ENCODE data around the gene ATP8A2. TPM values are rescaled to one million over a fixed set of nuclear protein-coding genes. Genes with fewer than 3 reads are reported as not detected.

The ATP8A2 gene
- total and polyA plus RNA-seq, 9 donors, result 0.23 to 0.95 (median 0.35) TPM

- peaks cover 3% of the 10 kb centered on the region for H3K4me1 ChIP-seq (ENCODE audit: insufficient read depth)
- TF ChIP-seq EP300 (IDR thresholded peaks at IDR 0.05) (no peak), CTCF (IDR thresholded peaks at IDR 0.05) (no peak), POLR2A (IDR thresholded peaks at IDR 0.05) (no peak)
- DNase-seq, result no peak
- H3K27ac ChIP-seq, result no peak overlapping the region
- WGBS, 3 donors, result 26 to 39% (median 34%) methylated on average over 2 of the region's 2 CpGs
- H3K36me3 ChIP-seq, result no peaks in the 10 kb centered on the region
- no peaks in the 10 kb centered on the region for H3K9me3 ChIP-seq
- intact Hi-C loops (cut with DNase I), result no loop called here
- H3K4me3 ChIP-seq, result no peak overlapping the region
- H3K27me3 ChIP-seq, result no peaks in the 10 kb centered on the region
These were observed 556.2 kb downstream of the ATP8A2 start for GRCh38 chr13:25927932-25928331.

- no peaks in the 10 kb centered on the region for H3K27me3 ChIP-seq
- no peaks in the 10 kb centered on the region for H3K36me3 ChIP-seq
- H3K4me1 ChIP-seq (ENCODE audit: insufficient read depth), result peaks cover 3% of the 10 kb centered on the region
- TF ChIP-seq CTCF (IDR thresholded peaks at IDR 0.05) (no peak), POLR2A (IDR thresholded peaks at IDR 0.05) (no peak), EP300 (IDR thresholded peaks at IDR 0.05) (no peak)
- no peak overlapping the region for H3K4me3 ChIP-seq
- H3K9me3 ChIP-seq, result no peaks in the 10 kb centered on the region
- no peak for DNase-seq
- intact Hi-C loops (cut with DNase I), result no loop called here
- WGBS, 3 donors, result 61 to 84% (median 76%) methylated on average over 12 of the region's 12 CpGs
- no peak overlapping the region for H3K27ac ChIP-seq
These were observed 557.2 kb downstream of the ATP8A2 start for GRCh38 chr13:25928941-25929505.

GRCh38 chr13:25929816-25930215 is 558.0 kb downstream of the ATP8A2 start:
- Histone ChIP-seq H3K36me3 (no peaks in the 10 kb centered on the region), H3K4me3 (no peak overlapping the region), H3K4me1 (ENCODE audit: insufficient read depth) (peaks cover 3% of the 10 kb centered on the region), H3K27ac (no peak overlapping the region), H3K27me3 (no peaks in the 10 kb centered on the region), H3K9me3 (no peaks in the 10 kb centered on the region)
- intact Hi-C loops (cut with DNase I), result no loop called here
- 83 to 85% (median 84%) methylated on average over 7 of the region's 7 CpGs for whole genome bisulfite sequencing, 3 donors
- TF ChIP-seq POLR2A (IDR thresholded peaks at IDR 0.05), result no peak
- no peak for TF ChIP-seq EP300 (IDR thresholded peaks at IDR 0.05)
- TF ChIP-seq CTCF (IDR thresholded peaks at IDR 0.05), result no peak
- DNase-seq, result no peak

GRCh38 chr13:25930653-25931052 is 558.9 kb downstream of the ATP8A2 start:
- Histone ChIP-seq H3K4me1 (ENCODE audit: insufficient read depth) (peaks cover 3% of the 10 kb centered on the region), H3K4me3 (no peak overlapping the region), H3K27ac (no peak overlapping the region), H3K36me3 (no peaks in the 10 kb centered on the region), H3K27me3 (no peaks in the 10 kb centered on the region), H3K9me3 (no peaks in the 10 kb centered on the region)
- intact Hi-C loops (cut with DNase I), result no loop called here
- DNase-seq, result no peak
- TF ChIP-seq EP300 (IDR thresholded peaks at IDR 0.05), result no peak
- WGBS, 3 donors, result 66 to 73% (median 73%) methylated on average over 6 of the region's 6 CpGs

GRCh38 chr13:25932365-25932764 is 560.6 kb downstream of the ATP8A2 start:
- H3K4me1 ChIP-seq (ENCODE audit: insufficient read depth), result peaks cover 3% of the 10 kb centered on the region
- 78 to 98% (median 97%) methylated on average over 1 of the region's 1 CpG for WGBS, 3 donors
- no peaks in the 10 kb centered on the region for H3K36me3 ChIP-seq
- intact Hi-C loops (cut with DNase I), result no loop called here
- no peak for DNase-seq
- no peak overlapping the region for H3K4me3 ChIP-seq
- no peak for TF ChIP-seq EP300 (IDR thresholded peaks at IDR 0.05)
- no peak for TF ChIP-seq CTCF (IDR thresholded peaks at IDR 0.05)
- no peak for TF ChIP-seq POLR2A (IDR thresholded peaks at IDR 0.05)
- H3K27me3 ChIP-seq, result no peaks in the 10 kb centered on the region
- no peaks in the 10 kb centered on the region for H3K9me3 ChIP-seq
- H3K27ac ChIP-seq, result no peak overlapping the region
